Diencephalon (tissue), 1 donor: ENCODE results near the gene BHLHA9. TPM values are rescaled to one million over a fixed set of nuclear protein-coding genes. Genes with fewer than 3 reads are reported as not detected.

Source experiments
- total RNA-seq: library from RNA; depleted of rRNA; stranded (reverse); fragments of >200 nt; gene quantifications from one replicate; pipeline ENCODE4 v1.2.3, GENCODE V29; 2014

BHLHA9 gene
- 0.46 TPM for total RNA-seq

GRCh38 chr17:1270210-1271029, at the start of gene BHLHA9:
Gene BHLHA9, plus strand, starts transcription at chr17:1270444. Its CDS starts 120 bp downstream, at chr17:1270564.

Other genes with a start within 250 kb of the BHLHA9 start
- gene ABR, start 90.5 kb upstream of the BHLHA9 start, total RNA-seq, result 201 TPM
- gene TRARG1, start 9.2 kb downstream of the BHLHA9 start, total RNA-seq, result not detected
- 682 TPM for gene YWHAE, start 129.8 kb downstream of the BHLHA9 start, total RNA-seq
- 128 TPM for gene CRK, start 185.8 kb downstream of the BHLHA9 start, total RNA-seq
- gene MYO1C, start 222.2 kb downstream of the BHLHA9 start, total RNA-seq, result 15.2 TPM
- 37.1 TPM for gene INPP5K, start 246.2 kb downstream of the BHLHA9 start, total RNA-seq